ENCODE measurements around the gene NPPC.
"Not testable (repeated sequence)": the region's sequence is repeated elsewhere in the genome, so short reads cannot be mapped to it uniquely, and the experiment has no call there.

The NPPC gene

GRCh38 chr2:231951452-231952035 is 25.3 kb upstream of the NPPC start:
- peaks cover 50% of the 10 kb centered on the region for H3K27me3 ChIP-seq
- no peak overlapping the region for H3K4me3 ChIP-seq (ENCODE audit: low read depth in 1 of 2, low read length in 1 of 2)
- H3K4me1 ChIP-seq (ENCODE audit: control insufficient read depth in 1 of 2, insufficient read depth in 1 of 2, low read depth in 1 of 2, low read length in 1 of 2): no peaks in the 10 kb centered on the region
- no peaks in the 10 kb centered on the region for H3K9me3 ChIP-seq
- H3K36me3 ChIP-seq: no peaks in the 10 kb centered on the region
- H3K27ac ChIP-seq: no peak overlapping the region
- TF ChIP-seq CTCF (IDR thresholded peaks at IDR 0.05): no peak

- peaks cover 25% of the 10 kb centered on the region for H3K27me3 ChIP-seq
- no peaks in the 10 kb centered on the region for H3K36me3 ChIP-seq
- H3K4me3 ChIP-seq (ENCODE audit: low read depth in 1 of 2, low read length in 1 of 2): no peak overlapping the region
- no peaks in the 10 kb centered on the region for H3K4me1 ChIP-seq (ENCODE audit: control insufficient read depth in 1 of 2, insufficient read depth in 1 of 2, low read depth in 1 of 2, low read length in 1 of 2)
- TF ChIP-seq CTCF (IDR thresholded peaks at IDR 0.05): no peak
- H3K9me3 ChIP-seq: no peaks in the 10 kb centered on the region
- H3K27ac ChIP-seq: no peak overlapping the region
Observed at GRCh38 chr2:231947694-231948093, 21.5 kb upstream of the NPPC start.

GRCh38 chr2:231947112-231947511 is 20.9 kb upstream of the NPPC start:
- H3K36me3 ChIP-seq; H3K4me1 ChIP-seq (ENCODE audit: control insufficient read depth in 1 of 2, insufficient read depth in 1 of 2, low read depth in 1 of 2, low read length in 1 of 2); H3K9me3 ChIP-seq; H3K27ac ChIP-seq; H3K4me3 ChIP-seq (ENCODE audit: low read depth in 1 of 2, low read length in 1 of 2): not testable (repeated sequence)
- peaks cover 22% of the 10 kb centered on the region for H3K27me3 ChIP-seq

GRCh38 chr2:231946241-231946814 is 20.1 kb upstream of the NPPC start:
- Histone ChIP-seq H3K4me1 (ENCODE audit: control insufficient read depth in 1 of 2, insufficient read depth in 1 of 2, low read depth in 1 of 2, low read length in 1 of 2) (no peaks in the 10 kb centered on the region), H3K36me3 (no peaks in the 10 kb centered on the region), H3K27me3 (peaks cover 14% of the 10 kb centered on the region), H3K9me3 (no peaks in the 10 kb centered on the region), H3K4me3 (ENCODE audit: low read depth in 1 of 2, low read length in 1 of 2) (no peak overlapping the region), H3K27ac (no peak overlapping the region)
- TF ChIP-seq CTCF (IDR thresholded peaks at IDR 0.05): no peak

- no peaks in the 10 kb centered on the region for H3K4me1 ChIP-seq (ENCODE audit: control insufficient read depth in 1 of 2, insufficient read depth in 1 of 2, low read depth in 1 of 2, low read length in 1 of 2)
- no peaks in the 10 kb centered on the region for H3K9me3 ChIP-seq
Observed at GRCh38 chr2:231942180-231942579, 16.0 kb upstream of the NPPC start.

More at GRCh38 chr2:231942180-231942579, 16.0 kb upstream of the NPPC start:
- Histone ChIP-seq H3K27me3 (no peaks in the 10 kb centered on the region), H3K27ac (no peak overlapping the region), H3K4me3 (ENCODE audit: low read depth in 1 of 2, low read length in 1 of 2) (no peak overlapping the region), H3K36me3 (no peaks in the 10 kb centered on the region)
- no peak for TF ChIP-seq CTCF (IDR thresholded peaks at IDR 0.05)

All from neutrophil (primary cell).